ENCODE data around the gene SQSTM1.

DNA sequence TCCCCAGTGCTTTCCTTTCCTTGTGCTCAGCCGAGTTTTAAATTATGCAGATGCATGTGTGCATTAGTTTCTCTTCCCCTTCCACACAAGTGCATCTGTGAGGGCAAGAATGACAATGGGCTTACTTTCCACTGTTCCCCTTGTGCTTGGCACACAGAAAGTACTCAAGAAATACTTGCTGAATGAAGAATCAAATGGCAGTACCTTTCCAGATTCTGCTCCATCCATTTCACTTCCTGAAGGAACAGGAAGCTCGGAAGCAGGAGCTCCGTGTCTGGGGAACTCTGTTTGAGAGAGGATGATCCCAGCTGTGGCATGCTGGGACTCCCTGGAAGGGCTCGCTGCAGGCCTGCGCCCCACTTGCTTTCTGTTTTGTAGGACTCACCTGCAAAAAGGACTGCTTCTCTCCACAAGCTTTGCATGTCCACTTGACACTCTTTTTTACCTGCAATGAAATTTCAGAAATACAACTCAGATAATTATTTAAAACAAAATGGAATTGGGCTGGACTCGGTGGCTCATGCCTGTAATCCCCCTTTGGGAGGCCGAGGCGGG lies 32.4 kb downstream of the SQSTM1 start:
- TF ChIP-seq EZH2 (IDR thresholded peaks at IDR 0.05; ENCODE audit: low read depth, low read length, severe bottlenecking): no peak
- no peak for TF ChIP-seq POLR2AphosphoS5 (IDR thresholded peaks at IDR 0.05; ENCODE audit: low read depth, low read length)
- no peak for TF ChIP-seq HDAC6 (IDR thresholded peaks at IDR 0.05; ENCODE audit: low read depth, low read length)
- no peak for TF ChIP-seq FOSL1 (IDR thresholded peaks at IDR 0.05; ENCODE audit: insufficient read depth, low read depth, low read length)
- TF ChIP-seq BCL11A (IDR thresholded peaks at IDR 0.05; ENCODE audit: low read depth in 2 of 2, low read length in 2 of 2): no peak
- TF ChIP-seq, protein P1, sequence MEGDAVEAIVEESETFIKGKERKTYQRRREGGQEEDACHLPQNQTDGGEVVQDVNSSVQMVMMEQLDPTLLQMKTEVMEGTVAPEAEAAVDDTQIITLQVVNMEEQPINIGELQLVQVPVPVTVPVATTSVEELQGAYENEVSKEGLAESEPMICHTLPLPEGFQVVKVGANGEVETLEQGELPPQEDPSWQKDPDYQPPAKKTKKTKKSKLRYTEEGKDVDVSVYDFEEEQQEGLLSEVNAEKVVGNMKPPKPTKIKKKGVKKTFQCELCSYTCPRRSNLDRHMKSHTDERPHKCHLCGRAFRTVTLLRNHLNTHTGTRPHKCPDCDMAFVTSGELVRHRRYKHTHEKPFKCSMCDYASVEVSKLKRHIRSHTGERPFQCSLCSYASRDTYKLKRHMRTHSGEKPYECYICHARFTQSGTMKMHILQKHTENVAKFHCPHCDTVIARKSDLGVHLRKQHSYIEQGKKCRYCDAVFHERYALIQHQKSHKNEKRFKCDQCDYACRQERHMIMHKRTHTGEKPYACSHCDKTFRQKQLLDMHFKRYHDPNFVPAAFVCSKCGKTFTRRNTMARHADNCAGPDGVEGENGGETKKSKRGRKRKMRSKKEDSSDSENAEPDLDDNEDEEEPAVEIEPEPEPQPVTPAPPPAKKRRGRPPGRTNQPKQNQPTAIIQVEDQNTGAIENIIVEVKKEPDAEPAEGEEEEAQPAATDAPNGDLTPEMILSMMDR (IDR thresholded peaks at IDR 0.05; ENCODE audit: control extremely low read depth in 1 of 3, insufficient read depth in 1 of 3, low read depth in 1 of 3, low read length in 3 of 3): no peak

All from H1 (cell line).